NOMO-1 (cell line): ENCODE measurements around the gene TNK1.
"Not testable (repeated sequence)": the region's sequence is repeated elsewhere in the genome, so short reads cannot be mapped to it uniquely, and the experiment has no call there.

Source experiments
- DNase-seq, 2 experiments: peaks; one replicate each; lab custom pipeline; 2025; ENCODE audit not compliant: unreplicated experiment in 2 of 2; lab: John Stamatoyannopoulos, UW

TNK1 gene

GRCh38 chr17:7354262-7354843, 26.5 kb upstream of the TNK1 start:
- DNase-seq = no peak

GRCh38 chr17:7355053-7355452, 25.8 kb upstream of the TNK1 start, which contains the start of gene TMEM95:
TSS of gene TMEM95 (plus strand) at chr17:7355156. CDS start at chr17:7355205, 49 bp downstream.
- no peak for DNase-seq

DNA sequence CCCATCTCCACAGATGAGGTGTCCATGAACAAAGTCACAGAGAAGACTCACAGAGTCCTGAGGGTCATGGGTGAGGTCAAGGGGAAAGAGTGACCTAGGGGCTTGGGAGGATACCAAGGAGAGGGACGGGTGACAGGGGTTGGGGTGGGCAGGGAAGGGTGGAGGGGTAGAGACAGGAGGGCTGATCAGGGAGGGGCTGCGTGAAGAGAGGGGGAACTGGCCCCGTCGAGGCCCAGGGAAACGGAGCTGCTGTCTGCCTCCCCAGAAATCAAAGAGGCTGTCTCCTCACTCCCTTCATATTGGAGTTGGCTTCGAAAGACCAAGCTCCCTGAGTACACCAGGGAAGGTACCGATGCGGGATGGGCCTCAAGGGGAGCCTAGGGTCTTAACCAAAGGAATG, 25.3 kb upstream of the TNK1 start:
- DNase-seq = no peak

GRCh38 chr17:7356072-7356549, 24.8 kb upstream of the TNK1 start:
- DNase-seq = peak; percentile 54 to 56

- no peak for DNase-seq
These were observed 24.1 kb upstream of the TNK1 start for GRCh38 chr17:7356756-7357155.

- no peak for DNase-seq
These were observed 23.5 kb upstream of the TNK1 start for GRCh38 chr17:7357381-7357780.

DNA sequence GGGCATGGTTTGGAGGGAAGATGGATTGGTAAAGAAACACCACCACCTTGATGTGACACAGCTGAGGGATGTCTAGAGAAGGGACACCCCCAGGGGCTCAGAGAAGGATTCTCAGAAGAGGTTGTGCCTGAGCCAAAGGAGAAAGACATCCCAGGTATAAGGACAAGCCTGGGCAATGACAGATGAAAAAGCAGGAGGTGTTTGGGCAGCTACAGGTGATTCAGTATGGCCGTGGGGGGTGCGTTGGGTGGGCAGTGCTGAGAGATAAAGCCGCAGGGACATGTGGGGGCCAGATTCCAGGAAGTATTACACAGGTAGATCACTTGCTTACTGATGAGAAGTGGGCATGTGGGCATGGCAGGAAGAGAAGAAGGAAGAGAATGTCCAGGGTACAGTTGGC, 19.0 kb upstream of the TNK1 start:
- no peak for DNase-seq

DNA sequence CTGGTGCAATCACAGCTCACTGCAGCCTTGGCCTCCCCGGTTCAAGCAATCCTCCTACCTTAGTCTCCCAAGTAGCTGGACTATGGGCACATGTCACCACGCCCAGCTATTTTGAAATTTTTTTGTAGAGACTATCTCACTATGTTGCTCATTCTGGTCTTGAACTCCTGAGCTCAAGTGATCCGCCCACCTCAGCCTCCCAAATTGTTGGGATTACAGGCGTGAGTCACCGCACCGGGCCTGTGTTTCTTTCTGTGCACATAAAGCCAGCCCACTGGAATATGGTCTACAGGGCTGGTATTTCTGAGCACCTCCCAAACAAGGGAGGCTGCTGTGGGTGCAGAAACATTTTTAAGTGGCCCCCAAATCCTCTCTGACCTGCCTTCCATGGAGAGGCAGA, 17.6 kb upstream of the TNK1 start:
- DNase-seq = no peak

- not testable (repeated sequence) for DNase-seq
These were observed 14.9 kb upstream of the TNK1 start for GRCh38 chr17:7365963-7366362.

DNA sequence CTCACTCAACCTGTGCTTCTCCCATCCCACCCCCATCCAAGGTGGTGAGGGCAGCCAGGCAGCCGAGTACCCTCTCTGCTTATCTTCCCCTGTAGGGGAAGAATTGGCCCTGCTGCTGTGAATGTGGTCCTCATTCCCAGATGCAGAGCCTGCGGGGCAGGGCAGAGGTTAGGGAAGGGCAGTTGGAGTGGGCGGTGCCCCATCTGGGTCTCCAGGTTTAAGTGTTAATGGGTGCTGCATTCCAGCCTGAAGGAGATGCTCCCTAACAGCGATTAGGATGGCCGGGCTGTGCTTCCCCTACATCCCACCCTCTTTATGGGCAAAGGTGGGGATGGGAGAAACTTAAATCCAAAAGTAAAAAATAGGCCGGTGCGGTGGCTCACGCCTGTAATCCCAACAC, 13.8 kb upstream of the TNK1 start:
- no peak for DNase-seq

GRCh38 chr17:7367918-7368598, 12.8 kb upstream of the TNK1 start:
- DNase-seq = no peak

GRCh38 chr17:7368599-7368994, 12.3 kb upstream of the TNK1 start:
- not testable (repeated sequence) for DNase-seq

DNA sequence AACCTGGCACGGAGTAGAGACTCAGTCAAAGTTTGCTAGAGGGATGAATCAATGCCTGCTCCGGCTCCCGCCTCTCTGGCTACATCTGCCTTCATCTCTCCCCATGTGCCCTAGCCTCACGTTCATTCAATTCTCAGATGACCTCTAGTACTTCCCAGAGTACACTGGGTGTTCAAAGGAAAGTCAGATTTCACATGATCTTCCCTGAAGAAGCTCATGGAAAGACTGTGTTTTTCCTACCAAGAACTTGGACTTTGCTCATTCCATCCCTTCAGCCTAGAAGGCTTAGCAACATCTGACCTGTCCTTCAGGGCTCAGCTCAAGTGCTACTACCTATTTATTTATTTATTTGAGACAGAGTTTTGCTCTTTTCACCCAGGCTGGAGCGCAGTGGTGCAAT, 11.1 kb upstream of the TNK1 start:
- no peak for DNase-seq

- no peak for DNase-seq
These were observed 10.0 kb upstream of the TNK1 start for GRCh38 chr17:7370853-7371252.

GRCh38 chr17:7374353-7374752, 6.5 kb upstream of the TNK1 start:
- DNase-seq = no peak

GRCh38 chr17:7379134-7379533, 1.8 kb upstream of the TNK1 start:
- DNase-seq = no peak

GRCh38 chr17:7380321-7380720, 568 bp upstream of the TNK1 start:
- DNase-seq = no peak

DNA sequence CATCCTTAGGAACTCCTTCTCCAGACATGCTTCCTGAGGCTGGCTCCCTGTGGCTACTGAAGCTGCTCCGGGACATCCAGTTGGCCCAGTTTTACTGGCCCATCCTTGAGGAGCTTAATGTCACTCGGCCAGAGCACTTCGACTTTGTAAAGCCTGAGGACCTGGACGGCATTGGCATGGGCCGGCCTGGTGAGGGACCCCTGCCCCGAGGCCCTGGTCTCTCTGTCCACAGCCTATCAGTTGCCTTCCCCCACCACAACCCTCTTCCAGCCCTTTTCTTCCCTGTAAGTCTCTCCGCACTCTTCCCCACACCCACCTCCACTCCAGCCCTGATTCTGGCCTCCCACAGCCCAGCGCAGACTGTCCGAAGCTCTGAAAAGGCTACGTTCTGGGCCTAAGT, 2.0 kb downstream of the TNK1 start:
- no peak for DNase-seq

DNA sequence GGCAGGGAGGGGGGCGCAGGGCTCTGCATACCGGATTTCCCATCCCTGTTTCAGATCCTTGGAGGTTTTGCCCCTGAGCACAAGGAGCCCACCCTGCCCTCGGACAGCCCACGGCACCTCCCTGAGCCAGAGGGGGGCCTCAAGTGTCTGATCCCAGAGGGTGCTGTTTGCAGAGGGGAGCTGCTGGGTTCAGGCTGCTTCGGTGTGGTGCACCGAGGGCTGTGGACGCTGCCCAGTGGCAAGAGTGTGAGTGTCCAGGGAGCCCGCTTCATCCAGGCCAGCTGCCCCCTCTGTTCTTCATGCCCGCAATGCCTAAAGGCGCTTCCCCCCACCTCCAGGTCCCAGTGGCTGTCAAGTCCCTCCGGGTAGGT, 2.5 kb downstream of the TNK1 start:
- no peak for DNase-seq

DNA sequence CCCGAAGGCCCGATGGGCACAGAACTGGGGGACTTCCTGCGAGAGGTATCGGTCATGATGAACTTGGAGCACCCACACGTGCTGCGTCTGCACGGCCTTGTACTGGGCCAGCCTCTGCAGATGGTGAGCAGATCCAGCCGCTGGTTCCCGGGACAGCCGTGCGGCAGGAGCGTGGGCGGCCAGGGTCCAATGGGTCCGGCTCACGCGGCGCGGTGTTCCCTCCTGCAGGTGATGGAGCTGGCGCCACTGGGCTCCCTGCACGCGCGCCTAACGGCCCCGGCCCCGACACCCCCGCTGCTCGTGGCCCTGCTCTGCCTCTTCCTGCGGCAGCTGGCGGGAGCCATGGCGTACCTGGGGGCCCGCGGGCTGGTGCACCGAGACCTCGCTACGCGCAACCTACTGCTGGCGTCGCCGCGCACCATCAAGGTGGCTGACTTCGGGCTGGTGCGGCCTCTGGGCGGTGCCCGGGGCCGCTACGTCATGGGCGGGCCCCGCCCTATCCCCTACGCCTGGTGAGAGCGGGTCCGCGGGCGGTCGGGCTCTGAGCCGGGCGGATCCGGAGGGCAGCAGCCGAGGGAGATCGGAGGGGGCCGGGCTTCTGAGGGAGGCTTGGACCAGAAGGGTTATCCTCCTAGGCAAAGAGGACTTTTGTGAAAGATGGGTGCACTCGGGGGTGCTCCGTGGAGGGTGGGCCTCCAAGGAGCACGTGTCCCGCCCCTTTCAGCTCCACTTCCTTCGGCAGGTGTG, 3.0 kb downstream of the TNK1 start:
- DNase-seq = peak; percentile 20 to 25

DNA sequence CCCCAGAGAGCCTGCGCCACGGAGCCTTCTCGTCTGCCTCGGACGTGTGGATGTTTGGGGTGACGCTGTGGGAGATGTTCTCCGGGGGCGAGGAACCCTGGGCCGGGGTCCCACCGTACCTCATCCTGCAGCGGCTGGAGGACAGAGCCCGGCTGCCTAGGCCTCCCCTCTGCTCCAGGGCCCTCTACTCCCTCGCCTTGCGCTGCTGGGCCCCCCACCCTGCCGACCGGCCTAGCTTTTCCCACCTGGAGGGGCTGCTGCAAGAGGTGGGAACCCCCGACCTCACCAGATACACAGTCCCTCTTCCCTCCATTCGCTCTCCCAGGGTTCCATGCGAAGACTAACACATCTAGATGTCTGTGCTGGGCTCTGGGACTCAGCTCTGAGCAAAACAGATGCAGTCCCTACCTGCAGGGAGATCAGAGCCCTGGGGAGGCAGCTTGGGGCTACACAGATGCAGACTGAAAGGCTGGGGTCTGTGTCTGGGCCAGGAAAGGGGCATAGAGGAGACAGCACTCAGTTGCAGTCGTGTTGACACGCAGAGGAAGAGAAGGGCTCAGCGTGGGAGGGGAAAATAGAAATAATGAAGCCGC, 3.7 kb downstream of the TNK1 start:
- DNase-seq = no peak

- no peak for DNase-seq
These were observed 8.0 kb downstream of the TNK1 start for GRCh38 chr17:7388856-7389255.
